Uterus (tissue), 2 donors: Measurements from ENCODE around the gene PLEKHG4B.

Experiments
- CTCF ChIP-seq, 4 experiments: fragments of 200-600 bp in 2 of 4; fragments of 450-650 bp in 2 of 4; sonication (generic) in 2 of 4; IDR thresholded peaks; one replicate each; pipeline ENCODE4 v1.5.1; 2016 to 2019; ENCODE audit warnings: antibody characterized with exemption in 4 of 4, mild to moderate bottlenecking in 2 of 4, moderate library complexity in 1 of 4
- POLR2A ChIP-seq, 2 donors: fragments of 450-650 bp; IDR thresholded peaks; one replicate each; pipeline ENCODE4 v1.6.1; 2016; ENCODE audit warnings: antibody characterized with exemption in 2 of 2, mild to moderate bottlenecking in 1 of 2, moderate library complexity in 1 of 2

- TF ChIP-seq CTCF (IDR thresholded peaks at IDR 0.05) (no peak), POLR2A (IDR thresholded peaks at IDR 0.05) (no peak)
These were observed 38.7 kb downstream of the PLEKHG4B start for GRCh38 chr5:130601-131131.
